HCT116 (cell line): ENCODE data around the gene RGS17. TPM values are rescaled to one million over a fixed set of nuclear protein-coding genes. Genes with fewer than 3 reads are reported as not detected.

Source experiments
- ATAC-seq: fragments of 200-7000 bp; cut with Tn5 transposase; 2 replicates; pipeline ENCODE4 v1.9.1; 2020; ENCODE audit warnings: mild to moderate bottlenecking, moderate library complexity
- BruUV-seq: library from RNA; stranded (reverse); fragments of 400-500 nt; replicated peaks from 2 replicates; lab custom pipeline; 2021; lab: Mats Ljungman, UMichigan
- CTCF ChIA-PET: fragments of 300-600 bp; sonication (Branson Sonifier 250); formaldehyde crosslinking; loops from one replicate; lab custom pipeline; 2021; ENCODE audit warnings: antibody characterized with exemption; lab: Charles Lee
- POLR2A ChIA-PET: fragments of 300-600, 350-600 bp; sonication (Branson Sonifier 250); formaldehyde crosslinking; loops from one replicate; lab custom pipeline; 2021; ENCODE audit warnings: antibody characterized with exemption; lab: Charles Lee
- RAD21 ChIA-PET, 2 experiments: fragments of 300-600 bp; sonication (Branson Sonifier 250); formaldehyde crosslinking; loops; one replicate each; lab custom pipeline; 2023; ENCODE audit warnings: low total read pairs in 2 of 2; ENCODE audit not compliant: uncharacterized antibody in 2 of 2, unreplicated experiment in 2 of 2, low non-redundant PET in 1 of 2; lab: Charles Lee
- DNase-seq: peaks from one replicate; pipeline ENCODE4 v3.0.0-alpha.2; 2010; ENCODE audit warnings: low read depth, low spot score
- H2AFZ ChIP-seq: fragments of 200-600 bp; shearing (Covaris generic), sonication (generic); 2 replicates; pipeline ENCODE4 v1.6.1; 2017; ENCODE audit warnings: low read depth, mixed run types, mixed read lengths, antibody characterized with exemption, low read length; ENCODE audit not compliant: poor library complexity, severe bottlenecking
- H3K27ac ChIP-seq: 2 replicates; pipeline ENCODE4 v1.5.1; 2012; ENCODE audit warnings: low read depth, low read length
- H3K27me3 ChIP-seq: fragments of 200-600 bp; sonication (generic); 2 replicates; pipeline ENCODE4 v1.6.1; 2016; ENCODE audit warnings: mixed run types, low read length, mixed read lengths; ENCODE audit not compliant: insufficient read depth
- H3K36me3 ChIP-seq, 2 experiments: fragments of 200-500 bp in 1 of 2; fragments of 200-600 bp in 1 of 2; sonication (Bioruptor generic) in 1 of 2; sonication (generic) in 1 of 2; 2 replicates each; pipeline versions ENCODE4 v1.5.1 to v1.6.1; 2014 to 2016; ENCODE audit warnings: low read length in 2 of 2, inconsistent platforms in 1 of 2, mixed read lengths in 1 of 2, mixed run types in 1 of 2; ENCODE audit not compliant: insufficient read depth in 2 of 2, control insufficient read depth in 1 of 2
- H3K4me1 ChIP-seq, 2 experiments: fragments of 200-600 bp in 1 of 2; sonication (generic) in 1 of 2; 2 replicates each; pipeline versions ENCODE4 v1.5.1 to v1.6.1; 2012 to 2017; ENCODE audit warnings: low read length in 2 of 2, inconsistent platforms in 1 of 2, mild to moderate bottlenecking in 1 of 2, mixed read lengths in 1 of 2, mixed run types in 1 of 2, moderate library complexity in 1 of 2; ENCODE audit not compliant: insufficient read depth in 2 of 2, control insufficient read depth in 1 of 2
- H3K4me2 ChIP-seq: fragments of 200-600 bp; sonication (generic); 2 replicates; pipeline ENCODE4 v1.6.1; 2017; ENCODE audit warnings: mixed run types, low read length, mixed read lengths
- H3K4me3 ChIP-seq, 2 experiments: fragments of 200-600 bp in 1 of 2; sonication (generic) in 1 of 2; replicated peaks in 1 of 2; 2 replicates each; pipeline ENCODE4 v1.5.1; 2011 to 2016; ENCODE audit warnings: low read length in 2 of 2, control low read depth in 1 of 2, low read depth in 1 of 2, mild to moderate bottlenecking in 1 of 2, mixed read lengths in 1 of 2, mixed run types in 1 of 2
- H3K79me2 ChIP-seq: fragments of 200-600 bp; sonication (generic); 2 replicates; pipeline ENCODE4 v1.6.1; 2017; ENCODE audit warnings: mild to moderate bottlenecking, mixed run types, low read length, moderate library complexity, mixed read lengths; ENCODE audit not compliant: insufficient read depth
- H3K9ac ChIP-seq: fragments of 200-600 bp; sonication (generic); 2 replicates; pipeline ENCODE4 v1.6.1; 2016; ENCODE audit warnings: low read length, mixed read lengths
- H3K9me2 ChIP-seq: fragments of 200-600 bp; sonication (generic), shearing (Covaris generic); 2 replicates; pipeline ENCODE4 v1.6.1; 2017; ENCODE audit warnings: mixed run types, mild to moderate bottlenecking, moderate library complexity; ENCODE audit not compliant: insufficient read depth
- H3K9me3 ChIP-seq, 2 experiments: fragments of 200-500 bp in 1 of 2; fragments of 200-600 bp in 1 of 2; sonication (Bioruptor generic) in 1 of 2; sonication (generic) in 1 of 2; 2 replicates each; pipeline ENCODE4 v1.6.1; 2014 to 2017; ENCODE audit warnings: low read length in 2 of 2, mixed read lengths in 2 of 2, inconsistent platforms in 1 of 2, low read depth in 1 of 2, mild to moderate bottlenecking in 1 of 2, mixed run types in 1 of 2, moderate library complexity in 1 of 2; ENCODE audit not compliant: control insufficient read depth in 1 of 2, insufficient read depth in 1 of 2
- H4K20me1 ChIP-seq: fragments of 200-600 bp; sonication (generic), shearing (Covaris generic); 2 replicates; pipeline ENCODE4 v1.6.1; 2017; ENCODE audit warnings: mixed run types, mild to moderate bottlenecking, moderate library complexity; ENCODE audit not compliant: insufficient read depth
- CBX3 ChIP-seq: IDR thresholded peaks from 2 replicates; pipeline ENCODE4 v1.6.1; 2012; ENCODE audit warnings: low read depth
- CEBPB ChIP-seq: IDR thresholded peaks from 2 replicates; pipeline ENCODE4 v1.6.1; 2012; ENCODE audit warnings: low read depth
- CTCF ChIP-seq, 3 experiments: fragments of 200-600 bp in 1 of 3; sonication (generic) in 1 of 3; IDR thresholded peaks in 2 of 3; conservative IDR thresholded peaks in 1 of 3; 2 replicates each; pipeline ENCODE4 v1.5.1; 2012 to 2017; ENCODE audit warnings: low read depth in 2 of 3, low read length in 2 of 3, antibody characterized with exemption in 1 of 3, borderline replicate concordance in 1 of 3, control low read depth in 1 of 3, mild to moderate bottlenecking in 1 of 3, mixed read lengths in 1 of 3, mixed run types in 1 of 3, moderate library complexity in 1 of 3; ENCODE audit not compliant: insufficient read depth in 1 of 3
- EGR1 ChIP-seq: IDR thresholded peaks from 2 replicates; pipeline ENCODE4 v1.6.1; 2012; ENCODE audit warnings: low read depth
- ELF1 ChIP-seq: IDR thresholded peaks from 2 replicates; pipeline ENCODE4 v1.6.1; 2012; ENCODE audit warnings: low read depth, borderline replicate concordance
- EZH2 ChIP-seq: fragments of 200-600 bp; sonication (generic); IDR thresholded peaks from 2 replicates; pipeline ENCODE4 v1.6.1; 2017; ENCODE audit warnings: antibody characterized with exemption, mixed run types
- FOSL1 ChIP-seq: IDR thresholded peaks from 2 replicates; pipeline ENCODE4 v1.6.1; 2012; ENCODE audit warnings: low read depth
- JUND ChIP-seq: IDR thresholded peaks from 2 replicates; pipeline ENCODE4 v1.6.1; 2012
- MAX ChIP-seq: IDR thresholded peaks from 2 replicates; pipeline ENCODE4 v1.6.1; 2012
- POLR2AphosphoS5 ChIP-seq: IDR thresholded peaks from 2 replicates; pipeline ENCODE4 v1.6.1; 2011; ENCODE audit warnings: mild to moderate bottlenecking, low read depth, low read length, moderate library complexity
- RAD21 ChIP-seq: IDR thresholded peaks from 2 replicates; pipeline ENCODE4 v1.6.1; 2012; ENCODE audit warnings: low read depth, mild to moderate bottlenecking
- SIN3A ChIP-seq: IDR thresholded peaks from 2 replicates; pipeline ENCODE4 v1.6.1; 2012; ENCODE audit warnings: low read depth
- SP1 ChIP-seq: IDR thresholded peaks from 2 replicates; pipeline ENCODE4 v1.6.1; 2012; ENCODE audit warnings: low read depth
- TCF7L2 ChIP-seq: IDR thresholded peaks from 2 replicates; pipeline ENCODE4 v1.7.0; 2011; ENCODE audit warnings: borderline replicate concordance, inconsistent platforms; ENCODE audit not compliant: insufficient read depth, insufficient read length; ENCODE audit errors: extremely low read depth
- ZNF274 ChIP-seq: fragments of 200-500 bp; sonication (Bioruptor generic); IDR thresholded peaks from 2 replicates; pipeline ENCODE4 v1.6.1; 2014; ENCODE audit warnings: mild to moderate bottlenecking, low read depth, low read length, inconsistent platforms
- intact Hi-C: fragments of 100-400 bp; cut with micrococcal nuclease; formaldehyde crosslinking; loops from 2 replicates; pipeline ENCODE4 v1.10.0; 2022
- total RNA-seq: library from RNA; stranded (reverse); gene quantifications from one replicate; pipeline ENCODE4 v1.2.1, GENCODE V29; 2021; ENCODE audit not compliant: unreplicated experiment

RGS17 gene
- total RNA-seq, 1 experiment from 2014 or later, result 3.9 TPM

- Histone ChIP-seq H3K9me3 (no peaks in the 10 kb centered on the region), H3K4me2 (no peak overlapping the region), H4K20me1 (no peaks in the 10 kb centered on the region), H3K4me1 (no peaks in the 10 kb centered on the region), H3K9ac (no peak overlapping the region), H2AFZ (no peak overlapping the region), H3K27ac (no peak overlapping the region)
- intact Hi-C loops, result no loop called here
- DNase-seq, result no peak
- CTCF ChIA-PET, result no interaction called here
- no peak for TF ChIP-seq MAX
- TF ChIP-seq, all 23 proteins: peak for 0
- no peak for ATAC-seq
- Histone ChIP-seq H3K36me3 (no peaks in the 10 kb centered on the region), H3K4me3 (no peak overlapping the region), H3K79me2 (no peaks in the 10 kb centered on the region), H3K27me3 (no peaks in the 10 kb centered on the region), H3K9me2 (no peaks in the 10 kb centered on the region)
- ChIA-PET POLR2A (no interaction called here), RAD21 (no interaction called here)
- BruUV-seq, result no TSS peak
These were observed 31.4 kb downstream of the RGS17 start for GRCh38 chr6:153099636-153100035.

DNA sequence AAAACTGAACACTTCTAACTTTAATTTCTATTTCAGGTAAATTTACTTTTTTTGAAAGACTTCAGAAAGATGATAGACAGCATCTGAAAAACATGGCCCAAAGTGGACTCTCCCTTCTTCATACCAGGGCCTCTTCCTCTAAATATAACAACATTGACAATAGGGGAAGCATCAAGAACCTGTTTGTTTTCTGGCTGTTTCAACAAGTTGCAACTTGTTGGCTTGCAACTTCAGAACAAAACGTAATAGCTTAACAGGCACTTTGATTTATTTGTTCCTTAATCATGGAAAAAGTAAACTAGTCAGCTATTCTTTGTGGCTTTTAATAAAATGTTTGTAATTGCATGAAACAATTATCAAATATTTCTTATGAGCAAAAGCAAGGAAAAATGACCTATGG is 34.3 kb downstream of the RGS17 start:
- ChIA-PET RAD21 (no interaction called here), POLR2A (no interaction called here), CTCF (no interaction called here)
- BruUV-seq, result no TSS peak
- DNase-seq (no peak), ATAC-seq (no peak)
- no peak for TF ChIP-seq RAD21
- no peak overlapping the region for H3K27ac ChIP-seq
- H3K27me3 ChIP-seq, result no peaks in the 10 kb centered on the region
- H3K36me3 ChIP-seq, result no peaks in the 10 kb centered on the region
- no peaks in the 10 kb centered on the region for H3K79me2 ChIP-seq
- H3K4me3 ChIP-seq, result no peak overlapping the region
- no peaks in the 10 kb centered on the region for H3K9me2 ChIP-seq
- no peaks in the 10 kb centered on the region for H3K9me3 ChIP-seq
- no peak overlapping the region for H2AFZ ChIP-seq
- H3K4me1 ChIP-seq, result peaks cover 2 to 18% of the 10 kb centered on the region in 2 experiments; a peak in 2 of 4 replicates
- no peaks in the 10 kb centered on the region for H4K20me1 ChIP-seq
- no peak overlapping the region for H3K4me2 ChIP-seq
- no peak overlapping the region for H3K9ac ChIP-seq
- intact Hi-C loops, result no loop called here

DNA sequence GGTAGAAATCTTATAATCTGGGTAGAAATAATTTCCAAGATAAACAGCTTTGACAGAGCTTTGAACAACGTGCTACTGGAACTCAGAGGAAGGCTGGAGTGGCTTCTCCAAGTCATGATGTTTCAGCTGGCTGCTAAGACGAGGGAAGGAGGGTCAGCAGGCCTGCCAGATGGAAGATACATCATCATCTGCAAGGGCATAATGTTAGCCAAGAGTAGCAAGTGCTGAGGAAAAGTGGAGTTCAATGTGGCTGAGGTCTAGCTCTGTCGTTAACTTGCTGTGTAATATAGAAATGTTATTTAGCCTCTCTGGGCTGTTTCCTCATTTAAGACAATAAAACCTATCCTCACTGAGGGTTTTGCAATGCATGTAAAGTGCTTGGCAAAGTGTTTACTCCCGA is 35.1 kb downstream of the RGS17 start:
- H2AFZ ChIP-seq, result no peak overlapping the region
- H3K9me3 ChIP-seq, result no peaks in the 10 kb centered on the region
- no TSS peak for BruUV-seq
- H3K4me3 ChIP-seq, result no peak overlapping the region
- H3K79me2 ChIP-seq, result no peaks in the 10 kb centered on the region
- ATAC-seq, result no peak
- peaks cover 2 to 19% of the 10 kb centered on the region in 2 experiments; a peak in 2 of 4 replicates for H3K4me1 ChIP-seq
- H3K9me2 ChIP-seq, result no peaks in the 10 kb centered on the region
- no peaks in the 10 kb centered on the region for H4K20me1 ChIP-seq
- ChIA-PET RAD21 (no interaction called here), CTCF (interaction anchor here (0.9 to 1.0 kb wide), 2 partner anchors 12 to 110 kb away, joined by 3 to 4 read pairs; no protein-coding TSS in a partner anchor), POLR2A (no interaction called here)
- intact Hi-C loops, result no loop called here
- no peak overlapping the region for H3K27ac ChIP-seq
- no peak for DNase-seq
- H3K27me3 ChIP-seq, result no peaks in the 10 kb centered on the region
- H3K36me3 ChIP-seq, result no peaks in the 10 kb centered on the region
- no peak overlapping the region for H3K4me2 ChIP-seq
- TF ChIP-seq ELF1 (no peak), EZH2 (no peak), SIN3A (no peak), RAD21 (no peak), SP1 (no peak), CTCF (IDR thresholded peaks at IDR 0.05 in 2 of 3, conservative IDR thresholded peaks at IDR 0.05 in 1 of 3; ENCODE audit: borderline replicate concordance in 1 of 3, insufficient read depth in 1 of 3, low read depth in 2 of 3, low read length in 2 of 3) (no peak), JUND (no peak), FOSL1 (no peak), EGR1 (no peak), ZNF274 (no peak), TCF7L2 (no peak), CBX3 (no peak), POLR2AphosphoS5 (no peak), CEBPB (no peak)
- no peak overlapping the region for H3K9ac ChIP-seq
